Measurements from ENCODE around the gene SLC9A2. TPM values are rescaled to one million over a fixed set of nuclear protein-coding genes. Genes with fewer than 3 reads are reported as not detected.

The SLC9A2 gene, protein sequence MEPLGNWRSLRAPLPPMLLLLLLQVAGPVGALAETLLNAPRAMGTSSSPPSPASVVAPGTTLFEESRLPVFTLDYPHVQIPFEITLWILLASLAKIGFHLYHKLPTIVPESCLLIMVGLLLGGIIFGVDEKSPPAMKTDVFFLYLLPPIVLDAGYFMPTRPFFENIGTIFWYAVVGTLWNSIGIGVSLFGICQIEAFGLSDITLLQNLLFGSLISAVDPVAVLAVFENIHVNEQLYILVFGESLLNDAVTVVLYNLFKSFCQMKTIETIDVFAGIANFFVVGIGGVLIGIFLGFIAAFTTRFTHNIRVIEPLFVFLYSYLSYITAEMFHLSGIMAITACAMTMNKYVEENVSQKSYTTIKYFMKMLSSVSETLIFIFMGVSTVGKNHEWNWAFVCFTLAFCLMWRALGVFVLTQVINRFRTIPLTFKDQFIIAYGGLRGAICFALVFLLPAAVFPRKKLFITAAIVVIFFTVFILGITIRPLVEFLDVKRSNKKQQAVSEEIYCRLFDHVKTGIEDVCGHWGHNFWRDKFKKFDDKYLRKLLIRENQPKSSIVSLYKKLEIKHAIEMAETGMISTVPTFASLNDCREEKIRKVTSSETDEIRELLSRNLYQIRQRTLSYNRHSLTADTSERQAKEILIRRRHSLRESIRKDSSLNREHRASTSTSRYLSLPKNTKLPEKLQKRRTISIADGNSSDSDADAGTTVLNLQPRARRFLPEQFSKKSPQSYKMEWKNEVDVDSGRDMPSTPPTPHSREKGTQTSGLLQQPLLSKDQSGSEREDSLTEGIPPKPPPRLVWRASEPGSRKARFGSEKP
- total RNA-seq = not detected

DNA sequence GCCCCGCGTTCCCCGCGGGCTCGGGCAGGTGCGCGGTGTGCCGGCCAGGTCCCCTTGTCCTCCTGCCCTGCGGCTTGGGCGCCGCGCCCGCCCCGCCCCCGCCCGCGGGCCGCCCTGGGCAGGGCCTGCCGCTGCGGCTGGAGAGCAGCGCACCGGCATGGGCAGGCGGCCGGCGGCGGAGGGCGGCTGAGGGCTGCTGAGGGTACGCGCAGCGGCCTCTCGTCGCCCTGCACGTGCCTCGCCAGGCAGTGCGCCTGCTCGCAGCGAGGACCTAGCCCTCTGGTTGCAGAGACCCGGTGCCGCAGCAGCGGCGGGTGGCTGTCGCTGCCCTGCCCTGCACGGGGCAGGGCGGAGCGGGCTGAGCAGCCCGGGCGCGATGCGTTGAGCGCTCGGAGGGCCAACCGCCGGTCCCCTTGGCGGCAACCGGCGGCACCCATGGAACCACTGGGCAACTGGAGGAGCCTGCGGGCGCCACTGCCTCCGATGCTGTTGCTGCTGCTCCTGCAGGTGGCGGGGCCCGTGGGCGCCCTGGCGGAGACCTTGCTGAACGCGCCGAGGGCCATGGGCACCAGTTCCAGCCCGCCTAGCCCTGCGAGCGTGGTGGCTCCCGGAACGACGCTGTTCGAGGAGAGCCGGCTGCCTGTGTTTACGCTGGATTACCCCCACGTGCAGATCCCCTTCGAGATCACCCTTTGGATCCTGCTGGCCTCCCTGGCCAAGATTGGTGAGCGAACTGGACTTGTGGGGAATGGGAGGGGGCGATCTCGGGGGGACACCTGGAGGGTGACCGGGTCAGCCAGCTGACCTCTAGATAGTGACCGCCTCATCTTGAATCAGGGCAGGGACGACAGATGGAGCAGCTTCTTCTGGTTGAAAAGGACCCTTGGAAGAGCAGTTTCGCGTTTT is at the start of gene SLC9A2:
Gene SLC9A2 (plus strand): TSS at position 140 of the 906 bp plus-strand sequence. CDS start 296 bp downstream, at position 436.
- DNase-seq (ENCODE audit: low read depth in 2 of 3, low spot score in 2 of 3) = peak in 2 of 3 donors; percentile 17 to 24

DNA sequence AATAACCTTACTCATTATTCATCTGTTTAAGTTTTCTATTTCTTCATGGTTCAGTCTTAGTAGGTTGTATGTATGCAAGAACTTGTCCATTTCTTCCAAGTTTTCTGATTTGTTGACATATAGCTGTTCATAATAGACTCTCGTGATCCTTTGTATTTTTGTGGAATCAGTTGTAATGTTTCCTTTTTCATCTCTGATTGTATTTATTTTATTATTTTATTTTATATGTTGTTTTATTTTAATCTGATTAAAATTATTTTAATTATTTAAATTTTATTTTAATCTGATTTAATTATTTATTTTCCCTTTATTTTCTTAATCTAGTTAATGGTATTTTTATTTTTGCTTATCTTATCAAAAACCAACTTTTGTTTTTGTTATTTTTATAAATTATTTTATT is 43.5 kb upstream of the SLC9A2 start:
- DNase-seq (ENCODE audit: low read depth in 2 of 3, low spot score in 2 of 3) = no peak

- DNase-seq (ENCODE audit: low read depth in 2 of 3, low spot score in 2 of 3) = no peak
Observed at GRCh38 chr2:102578376-102578775, 41.0 kb upstream of the SLC9A2 start.

DNA sequence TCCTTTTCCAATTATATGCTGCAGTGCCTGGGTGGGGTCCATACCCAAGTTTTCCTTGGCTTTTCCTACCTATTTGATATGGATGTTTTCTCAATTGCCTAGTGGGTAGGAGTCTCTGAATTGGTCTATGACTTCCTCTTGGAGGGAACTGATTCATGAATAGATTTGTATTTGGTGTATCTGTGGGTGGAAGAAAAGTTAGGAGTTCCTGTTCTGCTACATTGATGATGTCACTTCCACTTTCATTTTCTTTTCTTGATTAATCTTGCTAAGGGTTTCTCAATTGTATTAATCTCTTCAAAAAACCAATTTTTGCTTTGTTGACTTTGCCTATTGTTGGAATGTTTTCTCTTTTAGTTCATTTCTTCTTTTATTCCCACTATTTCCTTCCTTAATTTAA is 37.4 kb upstream of the SLC9A2 start:
- peak in 1 of 3 donors; percentile 30 for DNase-seq (ENCODE audit: low read depth in 2 of 3, low spot score in 2 of 3)

- no peak for DNase-seq (ENCODE audit: low read depth in 2 of 3, low spot score in 2 of 3)
Observed at GRCh38 chr2:102582845-102583244, 36.5 kb upstream of the SLC9A2 start.

DNA sequence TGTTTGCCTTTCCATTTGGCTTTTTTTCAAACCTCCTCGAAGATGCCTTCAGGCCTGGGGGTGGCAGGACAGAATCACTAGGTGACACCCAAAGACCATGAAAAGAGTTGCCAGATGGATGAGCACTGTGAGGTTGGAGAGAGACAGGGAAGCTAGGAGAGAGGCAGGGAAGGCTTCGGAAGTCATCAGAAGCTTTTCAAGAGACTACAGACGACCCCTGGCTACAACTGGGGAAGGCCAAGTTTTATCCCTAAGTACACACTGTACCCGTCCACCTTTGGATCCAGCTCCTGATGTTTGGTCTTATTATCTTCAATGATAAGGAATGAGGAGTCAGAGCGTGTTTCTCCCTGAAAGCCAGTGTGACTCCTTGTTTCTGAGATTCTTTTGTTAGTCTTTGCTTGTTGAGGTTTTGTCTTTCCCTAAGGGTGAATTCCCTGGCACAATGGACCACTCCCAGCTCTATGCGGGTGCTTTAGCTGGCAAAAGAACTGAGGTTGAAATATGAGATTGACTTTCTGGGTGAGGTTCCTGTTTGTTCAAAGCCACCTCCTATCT is 33.4 kb upstream of the SLC9A2 start:
- no peak for DNase-seq (ENCODE audit: low read depth in 2 of 3, low spot score in 2 of 3)

DNA sequence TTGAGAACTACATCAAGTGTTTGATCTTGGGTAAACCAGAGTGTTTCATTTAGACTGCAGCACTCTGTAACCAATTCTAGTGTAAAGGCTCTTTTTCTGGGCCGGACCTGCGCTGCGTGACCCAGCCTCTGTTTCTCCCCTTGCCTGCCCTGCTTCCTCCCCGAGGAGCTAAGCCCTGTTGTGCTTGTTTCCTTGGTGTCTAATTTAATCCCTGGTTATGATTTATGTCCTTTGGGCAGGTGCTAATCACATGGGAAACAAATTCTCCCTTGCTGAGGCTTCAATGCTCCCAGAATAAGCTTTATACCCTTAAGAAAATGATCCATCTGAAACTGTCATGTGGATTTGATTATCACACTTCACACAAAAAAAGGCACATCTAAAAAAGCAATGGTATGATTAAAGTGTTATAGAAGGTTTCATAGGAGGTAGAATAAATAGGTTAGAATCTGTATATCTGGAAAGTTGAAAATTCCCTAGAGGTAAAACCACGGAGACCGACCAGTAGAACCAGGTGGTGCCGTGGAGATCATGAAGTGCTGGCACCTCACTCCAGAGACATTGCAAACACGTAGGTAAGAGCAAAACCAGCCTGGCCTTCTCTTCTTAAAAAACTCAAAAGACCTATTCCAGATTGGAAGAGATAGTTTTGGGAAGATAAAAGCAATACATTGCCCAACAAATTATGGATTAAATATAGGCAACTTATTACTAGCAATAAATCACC is 31.0 kb upstream of the SLC9A2 start:
- DNase-seq (ENCODE audit: low read depth in 2 of 3, low spot score in 2 of 3) = no peak

DNA sequence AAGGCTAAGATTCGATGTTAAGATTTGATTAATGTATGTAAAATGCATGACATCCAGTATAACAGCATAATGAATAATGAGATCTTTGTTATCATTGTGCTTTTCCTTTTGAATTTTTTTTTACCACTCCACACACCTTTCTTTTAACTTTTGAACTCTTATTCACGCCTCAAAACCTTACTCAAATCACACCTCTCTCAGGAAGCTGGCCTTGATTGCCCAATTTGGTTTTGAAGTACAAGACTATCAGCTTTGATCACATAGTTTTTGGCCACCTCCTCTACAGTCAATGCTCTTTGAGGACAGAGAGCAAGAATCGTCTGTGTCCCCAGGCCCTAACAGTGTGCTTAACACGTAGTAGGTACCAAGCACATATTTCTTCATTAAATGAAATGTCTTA is 29.9 kb upstream of the SLC9A2 start:
- no peak for DNase-seq (ENCODE audit: low read depth in 2 of 3, low spot score in 2 of 3)

DNA sequence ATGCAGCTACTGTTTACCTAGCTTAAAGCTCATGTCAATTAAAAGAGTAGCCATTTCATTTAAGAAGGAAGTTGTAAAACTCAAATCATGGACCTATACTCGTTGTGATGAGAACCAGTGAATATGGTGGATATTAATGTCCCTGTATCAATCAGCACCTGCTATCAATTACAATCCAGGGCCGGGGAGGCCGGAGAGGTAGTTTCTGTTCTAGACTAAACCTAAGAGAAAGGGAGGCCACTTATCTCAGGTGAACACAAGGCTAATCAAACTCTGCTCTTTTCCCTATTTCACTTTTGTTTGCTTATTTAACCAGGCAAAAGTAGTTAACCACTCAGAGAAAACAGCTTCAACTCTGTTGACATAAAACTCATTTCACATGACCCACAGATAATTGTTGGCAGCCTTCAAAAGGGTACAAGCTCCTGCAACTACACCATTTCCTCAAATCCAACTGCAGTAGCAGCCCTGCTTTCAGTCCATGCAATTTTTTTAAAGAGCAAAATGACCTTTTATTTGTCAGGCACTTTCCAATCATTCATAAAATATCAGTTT is 27.8 kb upstream of the SLC9A2 start:
- DNase-seq (ENCODE audit: low read depth in 2 of 3, low spot score in 2 of 3) = no peak

- peak in 1 of 3 donors; percentile 31 for DNase-seq (ENCODE audit: low read depth in 2 of 3, low spot score in 2 of 3)
Observed at GRCh38 chr2:102592601-102593000, 26.8 kb upstream of the SLC9A2 start.

GRCh38 chr2:102593516-102593915 is 25.8 kb upstream of the SLC9A2 start:
- no peak for DNase-seq (ENCODE audit: low read depth in 2 of 3, low spot score in 2 of 3)

DNA sequence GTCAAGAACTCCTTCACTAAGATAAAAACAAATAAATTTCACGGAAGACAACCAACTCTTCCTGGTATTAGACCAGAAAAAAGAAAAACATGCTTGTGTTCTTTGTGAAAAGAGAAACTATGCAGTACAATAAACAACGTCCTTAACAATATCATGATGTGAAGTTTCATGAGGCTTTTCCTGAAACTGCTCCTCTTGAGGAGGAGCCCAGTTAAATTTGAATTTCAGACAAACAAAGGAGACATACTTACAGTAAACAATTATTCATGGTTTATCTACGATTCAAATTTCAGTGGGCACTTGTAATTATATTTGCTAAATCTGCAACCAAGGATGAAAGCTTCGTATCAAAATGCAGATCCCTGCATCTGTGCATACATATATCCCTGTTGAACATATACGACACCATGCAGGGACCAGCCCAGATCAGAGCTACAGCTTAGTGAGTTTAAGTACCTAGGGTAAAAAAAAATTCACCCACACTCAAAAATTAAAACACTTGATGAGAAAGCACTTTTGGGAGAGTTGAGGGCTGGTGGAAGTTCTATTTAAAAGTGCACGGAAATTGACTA is 24.8 kb upstream of the SLC9A2 start:
- DNase-seq (ENCODE audit: low read depth in 2 of 3, low spot score in 2 of 3) = no peak

GRCh38 chr2:102597788-102598187 is 21.6 kb upstream of the SLC9A2 start:
- DNase-seq (ENCODE audit: low read depth in 2 of 3, low spot score in 2 of 3) = no peak

- DNase-seq (ENCODE audit: low read depth in 2 of 3, low spot score in 2 of 3) = no peak
Observed at GRCh38 chr2:102599486-102599885, 19.9 kb upstream of the SLC9A2 start.

- no peak for DNase-seq (ENCODE audit: low read depth in 2 of 3, low spot score in 2 of 3)
Observed at GRCh38 chr2:102601730-102602129, 17.6 kb upstream of the SLC9A2 start.

DNA sequence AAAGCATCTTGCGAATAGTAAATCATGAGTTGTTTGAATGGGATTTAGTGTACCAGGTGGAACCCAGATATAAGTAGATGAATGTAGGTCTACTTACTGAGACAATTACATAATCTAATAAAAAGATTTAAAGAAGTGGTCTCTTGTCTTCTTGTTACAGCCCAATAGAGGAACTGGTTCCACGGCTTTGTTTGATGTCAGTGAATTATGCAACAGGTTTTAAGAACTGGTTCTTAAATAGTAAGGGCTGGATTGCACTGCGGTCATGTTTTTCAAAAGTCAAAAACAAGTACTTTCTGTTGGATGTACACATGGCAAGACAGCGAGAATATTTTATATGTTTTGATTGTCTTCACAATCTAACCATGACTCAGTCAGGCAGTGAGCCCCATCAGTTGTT is 15.4 kb upstream of the SLC9A2 start:
- DNase-seq (ENCODE audit: low read depth in 2 of 3, low spot score in 2 of 3) = peak in 2 of 3 donors; percentile 22 to 62

DNA sequence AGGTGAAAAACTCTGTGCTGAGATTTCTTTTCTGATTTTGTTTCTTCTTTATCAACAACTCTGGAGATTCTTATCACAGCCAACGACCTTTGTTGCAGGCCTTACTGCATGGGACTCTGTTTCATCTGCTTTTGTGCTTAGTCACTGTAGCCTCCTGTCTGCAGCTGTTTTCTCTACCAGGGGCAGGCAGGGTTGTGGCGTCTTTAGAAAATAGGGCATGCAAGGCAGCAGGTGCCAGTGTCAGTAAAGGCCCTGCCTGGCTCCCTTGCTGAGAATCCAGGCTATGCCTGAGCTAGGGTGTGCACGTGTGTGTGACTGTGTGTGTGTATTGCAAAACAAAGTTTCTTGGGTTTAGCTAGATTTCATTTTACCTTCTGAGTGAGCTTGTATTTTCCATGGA is 14.6 kb upstream of the SLC9A2 start:
- DNase-seq (ENCODE audit: low read depth in 2 of 3, low spot score in 2 of 3) = peak in 2 of 3 donors; percentile 26 to 61

- DNase-seq (ENCODE audit: low read depth in 2 of 3, low spot score in 2 of 3) = no peak
Observed at GRCh38 chr2:102606353-102606752, 13.0 kb upstream of the SLC9A2 start.
